HG03469 (cell line): ENCODE results near the gene MBTPS1.

ENCODE experiments used
- ATAC-seq: cut with Tn5 transposase; IDR thresholded peaks from one replicate; pipeline ENCODE4 v1.9.1; 2021; ENCODE audit warnings: mild to moderate bottlenecking, moderate library complexity, moderate number of reproducible peaks; ENCODE audit not compliant: unreplicated experiment

The MBTPS1 gene

DNA sequence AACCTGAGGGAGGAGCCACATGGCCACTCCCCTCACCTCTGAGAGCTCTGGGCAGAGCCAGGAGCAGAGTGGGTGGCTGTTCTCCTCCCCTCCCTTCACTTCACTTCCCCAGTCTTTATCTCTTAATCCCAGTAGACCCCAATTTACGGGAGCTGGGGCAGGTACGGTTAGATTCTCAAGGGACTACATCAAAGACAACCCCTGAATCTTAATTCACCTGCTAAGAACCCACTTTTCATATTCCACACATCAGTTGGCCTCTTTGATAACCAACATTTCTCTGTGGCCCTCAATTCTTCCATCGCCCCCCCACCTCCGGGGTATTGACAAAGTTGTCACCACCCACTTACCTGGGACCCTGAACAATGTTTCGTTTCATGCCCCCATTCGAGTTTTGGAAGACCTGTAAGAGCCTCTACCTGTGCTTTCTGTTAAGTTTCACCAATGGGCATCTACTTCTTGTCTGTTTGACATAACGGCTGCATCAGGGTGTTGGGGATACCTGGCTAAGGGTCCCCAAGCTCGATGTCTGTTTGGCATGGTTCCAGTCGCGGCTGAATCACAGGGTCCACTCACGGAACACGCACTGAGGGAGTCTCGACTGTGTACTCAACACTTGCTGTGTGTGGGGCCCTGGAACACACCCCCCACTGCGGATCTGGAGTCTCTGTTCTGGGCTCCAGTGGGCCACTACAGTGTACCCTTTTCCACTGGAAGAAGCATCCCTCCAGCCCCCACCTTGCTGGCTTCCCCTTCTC, 102.0 kb downstream of the MBTPS1 start:
- ATAC-seq: no peak

- peak; percentile 74 for ATAC-seq
Observed at GRCh38 chr16:84013787-84014569, 102.8 kb downstream of the MBTPS1 start.

DNA sequence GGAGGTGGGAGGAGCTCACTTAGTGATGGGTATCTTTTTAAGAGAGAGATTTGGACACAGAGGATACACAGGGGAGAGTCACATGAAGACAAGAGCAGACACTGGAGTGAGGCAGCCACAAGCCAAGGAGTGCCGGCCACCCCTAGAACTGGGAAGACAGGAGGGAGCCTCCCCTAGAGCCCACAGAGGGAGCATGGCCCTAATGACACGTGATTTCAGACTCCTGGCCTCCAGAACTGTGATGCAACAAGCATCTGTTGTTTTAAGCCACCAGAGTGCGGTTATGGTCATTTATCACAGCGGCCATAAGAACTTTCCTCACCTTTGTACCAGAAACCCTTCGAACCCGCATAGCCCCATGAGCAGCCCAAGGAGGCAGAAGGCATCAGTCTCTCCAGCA, 107.5 kb downstream of the MBTPS1 start:
- no peak for ATAC-seq

- ATAC-seq: no peak
Observed at GRCh38 chr16:84007965-84008364, 108.8 kb downstream of the MBTPS1 start.

- no peak for ATAC-seq
Observed at GRCh38 chr16:84007520-84007919, 109.2 kb downstream of the MBTPS1 start.

DNA sequence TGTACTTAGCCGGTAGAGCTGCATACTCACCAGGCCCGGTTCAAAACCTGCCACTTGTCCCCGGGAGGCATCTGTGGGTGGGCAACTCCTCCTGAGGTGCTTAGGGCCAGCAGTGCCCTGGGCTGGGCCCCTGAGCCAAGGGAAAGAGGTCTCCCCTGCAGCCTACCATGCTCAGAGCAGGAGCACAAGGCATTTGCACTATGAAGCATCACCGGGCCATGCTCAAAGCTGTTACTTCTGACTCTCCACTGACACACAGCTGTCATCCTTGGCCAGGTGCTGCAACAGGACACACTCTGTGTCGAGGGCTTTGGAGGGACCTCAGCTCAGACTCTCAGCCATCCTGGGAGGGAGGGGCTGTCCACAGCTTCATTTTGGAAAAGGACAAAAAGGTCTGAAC, 111.4 kb downstream of the MBTPS1 start:
- ATAC-seq: no peak

GRCh38 chr16:84004442-84004841, 112.3 kb downstream of the MBTPS1 start:
- ATAC-seq: no peak
